ENCODE measurements around the gene CNNM1. TPM values are rescaled to one million over a fixed set of nuclear protein-coding genes. Genes with fewer than 3 reads are reported as not detected.

CNNM1 gene
- total and polyA plus RNA-seq, 7 donors, result 0.23 to 2.2 (median 1.2) TPM; not detected in 2

GRCh38 chr10:99369551-99369950 is 40.4 kb downstream of the CNNM1 start:
- 87 to 89% methylated on average over 3 of the region's 3 CpGs for WGBS, 2 donors
- intact Hi-C loops (cut with DNase I), result no loop called here
- no peak for DNase-seq
- TF ChIP-seq POLR2A (IDR thresholded peaks at IDR 0.05) (no peak), POLR2AphosphoS5 (IDR thresholded peaks at IDR 0.05) (no peak), CTCF (IDR thresholded peaks at IDR 0.05) (no peak)
- Histone ChIP-seq H3K9me3 (no peaks in the 10 kb centered on the region), H3K36me3 (no peaks in the 10 kb centered on the region), H3K27ac (no peak overlapping the region), H3K4me3 (no peak overlapping the region), H3K4me1 (peaks cover 0 to 4% (median 0%) of the 10 kb centered on the region in 4 donors), H3K27me3 (no peaks in the 10 kb centered on the region)

GRCh38 chr10:99370993-99371392 is 41.8 kb downstream of the CNNM1 start:
- intact Hi-C loops (cut with DNase I), result no loop called here
- Histone ChIP-seq H3K4me3 (no peak overlapping the region), H3K9me3 (no peaks in the 10 kb centered on the region), H3K4me1 (peaks cover 0 to 4% (median 2%) of the 10 kb centered on the region in 4 donors), H3K27ac (no peak overlapping the region), H3K27me3 (no peaks in the 10 kb centered on the region), H3K36me3 (no peaks in the 10 kb centered on the region)
- TF ChIP-seq CTCF (IDR thresholded peaks at IDR 0.05) (no peak), POLR2AphosphoS5 (IDR thresholded peaks at IDR 0.05) (no peak), EP300 (IDR thresholded peaks at IDR 0.05) (no peak), POLR2A (IDR thresholded peaks at IDR 0.05) (no peak)
- WGBS, 2 donors, result 11 to 28% methylated on average over 2 of the region's 2 CpGs
- DNase-seq, result no peak

GRCh38 chr10:99372546-99373271 is 43.6 kb downstream of the CNNM1 start:
- no peak for DNase-seq
- WGBS, 2 donors, result 70 to 76% methylated on average over 9 of the region's 9 CpGs
- intact Hi-C loops (cut with DNase I), result no loop called here
- Histone ChIP-seq H3K4me1 (peaks cover 0 to 4% (median 2%) of the 10 kb centered on the region in 4 donors), H3K9me3 (no peaks in the 10 kb centered on the region), H3K4me3 (no peak overlapping the region), H3K27me3 (no peaks in the 10 kb centered on the region), H3K27ac (no peak overlapping the region), H3K36me3 (no peaks in the 10 kb centered on the region)
- TF ChIP-seq CTCF (IDR thresholded peaks at IDR 0.05) (no peak), EP300 (IDR thresholded peaks at IDR 0.05) (no peak)

GRCh38 chr10:99374526-99374925 is 45.4 kb downstream of the CNNM1 start:
- TF ChIP-seq POLR2AphosphoS5 (IDR thresholded peaks at IDR 0.05) (no peak), POLR2A (IDR thresholded peaks at IDR 0.05) (no peak), EP300 (IDR thresholded peaks at IDR 0.05) (no peak), CTCF (IDR thresholded peaks at IDR 0.05) (no peak)
- DNase-seq, result no peak
- H3K9me3 ChIP-seq, result no peaks in the 10 kb centered on the region
- intact Hi-C loops (cut with DNase I), result no loop called here
- WGBS, 2 donors, result 32 to 66% methylated on average over 2 of the region's 2 CpGs
- no peak overlapping the region for H3K4me3 ChIP-seq
- peaks cover 0 to 4% (median 2%) of the 10 kb centered on the region in 4 donors for H3K4me1 ChIP-seq
- H3K36me3 ChIP-seq, result no peaks in the 10 kb centered on the region
- no peaks in the 10 kb centered on the region for H3K27me3 ChIP-seq
- no peak overlapping the region for H3K27ac ChIP-seq

GRCh38 chr10:99374972-99375371 is 45.8 kb downstream of the CNNM1 start:
- Histone ChIP-seq H3K36me3 (no peaks in the 10 kb centered on the region), H3K4me3 (no peak overlapping the region), H3K27ac (no peak overlapping the region), H3K4me1 (peaks cover 0 to 4% (median 2%) of the 10 kb centered on the region in 4 donors), H3K9me3 (no peaks in the 10 kb centered on the region), H3K27me3 (no peaks in the 10 kb centered on the region)
- 62 to 67% methylated on average over 3 of the region's 3 CpGs for WGBS, 2 donors
- no peak for TF ChIP-seq POLR2A (IDR thresholded peaks at IDR 0.05)
- no peak for TF ChIP-seq POLR2AphosphoS5 (IDR thresholded peaks at IDR 0.05)
- TF ChIP-seq CTCF (IDR thresholded peaks at IDR 0.05), result no peak
- TF ChIP-seq EP300 (IDR thresholded peaks at IDR 0.05), result no peak
- intact Hi-C loops (cut with DNase I), result no loop called here
- DNase-seq, result no peak
